G401.6 (cell line): ENCODE data around the gene NPNT.

Experiments
- FAIRE-seq: peaks from 2 replicates; lab custom pipeline; 2012; peaks lifted over from hg19 to GRCh38; lab: Jason Lieb, UNC

The NPNT gene

DNA sequence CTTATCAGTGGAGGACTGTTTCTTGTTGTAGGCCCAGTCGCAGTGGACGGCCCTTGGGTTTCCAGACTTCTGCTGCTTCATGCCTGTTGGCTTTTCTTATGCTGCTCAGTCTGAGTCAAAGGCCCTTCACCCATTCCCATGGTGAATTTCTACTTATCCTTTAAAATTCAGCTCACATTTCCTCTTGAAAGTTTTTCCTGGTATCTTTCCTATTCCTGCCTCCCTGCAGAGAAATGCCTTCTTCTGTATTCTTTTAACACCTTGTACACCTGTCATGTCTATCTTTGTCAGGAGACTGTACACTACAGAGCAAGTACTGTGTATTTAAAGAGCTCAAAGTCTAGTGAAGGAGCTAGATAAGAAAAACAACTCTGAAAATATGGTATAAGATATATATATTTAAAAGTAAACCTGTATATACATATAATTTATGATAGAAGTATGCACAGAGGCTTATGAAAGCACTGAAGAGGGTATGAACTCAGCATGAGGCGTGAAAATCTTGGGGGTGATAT is 22.0 kb downstream of the NPNT start:
- FAIRE-seq: no peak

DNA sequence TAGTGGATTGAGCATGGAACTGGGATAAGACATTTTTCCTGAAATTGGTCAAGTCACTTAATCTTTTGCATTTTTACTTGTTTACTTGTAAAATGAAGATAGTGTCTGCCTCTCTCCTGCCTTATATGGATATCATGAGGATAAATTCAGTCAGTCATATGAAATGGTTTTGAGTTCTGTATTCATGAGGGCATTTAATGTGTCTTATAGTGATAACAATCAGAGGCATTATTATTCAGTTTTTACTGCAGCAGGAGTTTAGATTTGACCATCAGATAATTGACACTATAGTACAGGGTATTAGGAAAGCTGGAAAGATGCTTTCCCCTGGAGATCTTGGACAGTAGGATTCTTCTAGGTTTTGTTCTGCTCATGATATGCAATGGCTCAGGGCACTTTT is 26.0 kb downstream of the NPNT start:
- no peak for FAIRE-seq

GRCh38 chr4:105923497-105924238 is 28.4 kb downstream of the NPNT start:
- no peak for FAIRE-seq

GRCh38 chr4:105924341-105924740 is 29.1 kb downstream of the NPNT start:
- no peak for FAIRE-seq

GRCh38 chr4:105930698-105931097 is 35.4 kb downstream of the NPNT start:
- FAIRE-seq: no peak

GRCh38 chr4:105933083-105933482 is 37.8 kb downstream of the NPNT start:
- FAIRE-seq: no peak

DNA sequence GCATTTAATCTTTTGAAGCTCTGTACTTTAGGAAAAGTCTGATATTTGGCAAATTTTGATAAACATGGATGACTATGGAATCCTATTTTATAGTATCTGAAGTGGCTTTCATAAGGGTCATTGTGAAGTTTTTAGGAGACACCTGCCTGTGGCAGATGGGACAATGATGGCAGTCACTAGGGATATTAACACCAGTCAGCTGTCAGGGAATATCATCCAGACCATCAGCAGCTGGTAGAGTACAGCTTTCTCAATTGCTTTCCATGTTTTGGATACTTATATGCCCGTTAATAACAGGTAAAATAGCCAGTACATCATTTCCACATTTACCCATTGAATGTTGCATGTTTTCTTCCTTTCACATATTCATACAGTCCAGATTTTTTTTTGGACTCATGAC is 39.1 kb downstream of the NPNT start:
- no peak for FAIRE-seq

- no peak for FAIRE-seq
Observed at GRCh38 chr4:105936901-105937300, 41.6 kb downstream of the NPNT start.

GRCh38 chr4:105937759-105938158 is 42.5 kb downstream of the NPNT start:
- no peak for FAIRE-seq

- FAIRE-seq: no peak
Observed at GRCh38 chr4:105943234-105943633, 48.0 kb downstream of the NPNT start.

GRCh38 chr4:105944540-105944939 is 49.3 kb downstream of the NPNT start:
- FAIRE-seq: no peak

DNA sequence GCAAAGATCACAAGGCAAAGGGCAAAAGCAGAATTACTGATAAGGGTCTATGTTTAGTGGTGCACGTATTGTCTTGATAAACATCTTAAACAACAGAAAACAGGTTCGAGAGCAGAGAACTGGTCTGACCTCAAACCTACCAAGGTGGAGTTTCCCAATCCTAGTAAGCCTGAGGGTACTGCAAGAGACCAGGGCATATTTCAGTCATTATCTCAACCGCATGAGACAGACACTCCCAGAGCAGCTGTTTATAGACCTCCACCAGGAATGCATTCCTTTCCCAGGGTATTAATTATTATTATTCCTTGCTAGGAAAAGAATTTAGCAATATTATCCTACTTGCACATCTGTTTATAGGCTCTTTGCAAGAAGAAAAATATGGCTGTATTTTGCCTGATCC is 51.5 kb downstream of the NPNT start:
- no peak for FAIRE-seq

- no peak for FAIRE-seq
Observed at GRCh38 chr4:105950701-105951100, 55.4 kb downstream of the NPNT start.

DNA sequence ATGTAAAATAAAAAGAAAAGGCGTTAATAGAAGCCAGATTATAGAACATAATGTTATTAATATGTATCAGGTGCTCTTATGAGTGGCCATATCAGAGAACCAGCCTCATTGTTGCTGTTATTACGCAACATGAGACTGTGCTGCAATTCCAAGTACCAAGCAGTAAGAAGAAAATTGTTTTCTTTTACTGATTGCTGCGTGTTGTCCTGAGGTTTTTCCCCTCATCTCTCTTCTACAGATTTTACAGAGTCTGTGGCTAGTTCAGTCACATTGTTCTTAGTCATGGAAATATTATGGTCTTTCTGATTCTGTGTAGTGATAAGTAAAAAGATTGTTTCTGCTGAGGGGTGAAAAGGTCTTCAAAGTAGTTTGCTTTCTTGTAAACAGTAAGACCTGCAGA is 55.9 kb downstream of the NPNT start:
- FAIRE-seq: no peak

DNA sequence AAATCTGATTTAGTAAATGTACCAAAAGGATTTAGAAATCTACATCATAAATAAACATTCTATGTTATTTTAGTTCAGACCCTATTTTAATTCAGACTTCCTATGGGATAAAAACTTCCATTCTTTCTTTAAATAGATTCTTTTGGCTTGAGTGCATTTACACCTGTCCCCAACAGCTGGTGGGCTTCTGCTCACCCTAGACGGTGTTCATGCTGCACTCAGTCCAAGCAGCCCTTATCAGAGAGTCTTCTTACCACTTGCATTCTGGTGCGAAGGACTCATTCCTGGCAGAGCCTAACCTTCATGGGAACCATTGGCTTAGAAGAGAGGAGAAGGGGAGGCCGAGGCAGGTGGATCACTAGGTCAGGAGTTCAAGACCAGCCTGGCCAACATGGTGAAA is 57.3 kb downstream of the NPNT start:
- FAIRE-seq: no peak

GRCh38 chr4:105956569-105956968 is 61.3 kb downstream of the NPNT start:
- no peak for FAIRE-seq

- FAIRE-seq: no peak
Observed at GRCh38 chr4:105957680-105958079, 62.4 kb downstream of the NPNT start.

DNA sequence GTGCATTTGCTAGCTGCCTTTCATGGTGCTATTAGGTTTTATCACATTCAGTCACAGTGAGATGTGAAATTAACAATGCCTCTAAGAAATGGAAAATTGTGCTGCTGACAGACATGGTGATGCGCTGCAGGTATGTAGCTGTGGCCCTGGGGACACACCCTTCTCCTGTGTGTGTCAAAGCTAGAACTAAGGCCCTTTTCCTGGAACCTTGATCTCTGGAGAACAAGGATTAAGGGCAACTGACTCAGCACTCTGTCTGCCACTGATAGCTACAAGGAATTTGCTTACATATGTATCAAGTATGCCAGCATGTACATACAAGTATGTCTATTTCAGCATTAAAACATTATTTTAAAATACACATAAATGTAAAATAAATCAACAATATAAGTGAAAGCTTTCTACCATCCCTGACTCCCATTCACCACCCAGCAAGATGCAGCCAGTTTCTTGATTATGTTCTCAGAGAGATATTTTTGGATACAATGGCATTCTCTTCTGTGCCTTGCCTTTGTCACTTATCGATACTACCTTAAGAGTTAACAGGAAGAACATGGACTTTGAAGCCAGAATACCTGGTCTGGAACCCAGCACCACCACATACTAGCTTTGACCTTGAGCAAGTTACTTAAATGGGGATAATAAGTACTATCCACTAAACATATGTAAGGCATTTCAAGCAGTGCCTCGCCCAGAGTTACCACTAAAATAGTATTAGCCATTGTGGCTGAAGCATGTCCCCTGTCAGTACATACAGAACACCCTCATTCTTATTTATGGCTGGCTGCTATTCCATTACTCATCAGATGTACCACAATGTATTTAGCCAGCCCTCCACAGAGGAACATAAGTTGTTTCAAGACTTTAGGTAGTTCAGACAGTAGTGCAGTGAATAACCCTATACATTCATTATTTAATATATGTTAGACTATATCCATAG is 68.5 kb downstream of the NPNT start:
- FAIRE-seq: no peak

- no peak for FAIRE-seq
Observed at GRCh38 chr4:105965183-105965800, 70.0 kb downstream of the NPNT start.

- no peak for FAIRE-seq
Observed at GRCh38 chr4:105966051-105966450, 70.8 kb downstream of the NPNT start.

DNA sequence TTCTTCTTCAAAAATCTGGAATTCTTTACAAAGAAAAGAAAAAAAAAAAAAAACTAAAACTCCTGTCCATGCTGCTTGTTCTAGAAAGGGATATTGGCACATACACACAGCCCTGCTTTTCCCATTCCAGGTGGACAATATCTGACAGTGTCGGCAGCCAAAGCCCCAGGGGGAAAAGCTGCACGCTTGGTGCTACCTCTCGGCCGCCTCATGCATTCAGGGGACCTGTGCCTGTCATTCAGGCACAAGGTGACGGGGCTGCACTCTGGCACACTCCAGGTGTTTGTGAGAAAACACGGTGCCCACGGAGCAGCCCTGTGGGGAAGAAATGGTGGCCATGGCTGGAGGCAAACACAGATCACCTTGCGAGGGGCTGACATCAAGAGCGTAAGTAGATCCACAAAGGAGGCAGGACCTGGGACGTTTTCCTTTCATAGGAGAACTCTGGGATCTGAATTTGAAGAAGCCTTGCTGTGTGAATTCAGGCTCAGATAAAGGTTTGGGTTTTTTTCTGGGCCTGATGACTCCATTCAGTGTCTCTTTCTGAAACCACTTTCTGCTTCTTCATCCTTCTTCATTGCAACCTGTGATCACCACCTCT is 71.9 kb downstream of the NPNT start:
- FAIRE-seq: no peak

- FAIRE-seq: no peak
Observed at GRCh38 chr4:105969575-105969974, 74.3 kb downstream of the NPNT start.
